Adrenal gland (tissue), 12 donors: Measurements from ENCODE around the gene ZSCAN22. TPM values are rescaled to one million over a fixed set of nuclear protein-coding genes. Genes with fewer than 3 reads are reported as not detected.

Source experiments
- DNase-seq, 7 donors: peaks; one replicate each; pipeline ENCODE4 v3.0.0-alpha.2; 2019 to 2020
- H3K27ac ChIP-seq, 5 donors: fragments of 200-600 bp; sonication (generic) in 4 of 5; 1 replicate in 3 of 5; 2 replicates in 2 of 5; pipeline versions ENCODE4 v1.5.1 to v1.8.0; 2016 to 2020; ENCODE audit warnings: mild to moderate bottlenecking in 1 of 5
- H3K27me3 ChIP-seq: fragments of 200-600 bp; 2 replicates; pipeline ENCODE4 v1.8.0; 2021
- H3K36me3 ChIP-seq, 2 donors: fragments of 200-600 bp; replicated peaks in 1 of 2; 1 replicate in 1 of 2; 2 replicates in 1 of 2; pipeline versions ENCODE4 v1.5.1 to v1.8.0; 2018 to 2022
- H3K4me1 ChIP-seq, 2 donors: fragments of 200-600 bp; replicated peaks in 1 of 2; 1 replicate in 1 of 2; 2 replicates in 1 of 2; pipeline versions ENCODE4 v1.5.1 to v1.8.0; 2018 to 2021
- H3K4me3 ChIP-seq, 4 donors: fragments of 200-600 bp; sonication (generic) in 3 of 4; one replicate each; pipeline ENCODE4 v1.5.1; 2016 to 2018
- H3K9me3 ChIP-seq, 3 donors: fragments of 200-600 bp; sonication (generic) in 1 of 3; replicated peaks in 1 of 3; 1 replicate in 2 of 3; 2 replicates in 1 of 3; pipeline versions ENCODE4 v1.5.1 to v1.8.0; 2016 to 2021
- POLR2A ChIP-seq, 2 donors: fragments of 450-650 bp; IDR thresholded peaks; one replicate each; pipeline ENCODE4 v1.6.1; 2017; ENCODE audit warnings: antibody characterized with exemption in 2 of 2, mild to moderate bottlenecking in 2 of 2, moderate library complexity in 1 of 2
- WGBS, 4 donors: extraction: QIAGEN DNeasy Blood & Tissue Kit in 2 of 4; methylation state at CpG; one replicate each; pipeline versions ENCODE4 v1.1.5 to v1.1.7; 2013 to 2017; 5-methylcytosine and 5-hydroxymethylcytosine counted together
- intact Hi-C, 2 donors: fragments of 100-400 bp; cut with DNase I; formaldehyde crosslinking; loops; one replicate each; pipeline versions ENCODE4 v1.14.1 to v1.15.0; 2022 to 2023
- polyA plus RNA-seq, 3 donors: library from polyadenylated mRNA; stranded (reverse); fragments of 200-250 nt in 2 of 3; fragments of 350-450 nt in 1 of 3; fragmentation: Illumina TruSeq in 1 of 3; extraction: RNeasy Lipid Tissue Mini Kit (QIAGEN cat#74804) in 1 of 3; gene quantifications; one replicate each; pipeline ENCODE4 v1.2.3, GENCODE V29; 2013 to 2014
- total RNA-seq, 9 donors: library from RNA; depleted of rRNA in 4 of 9; stranded (reverse); fragments of >200 nt in 4 of 9; fragments of 120-200 nt in 1 of 9; fragmentation: NEBNext Ultra II Directional in 1 of 9; extraction: Animal tissue kit (Norgen Biotek cat#: 25700) in 1 of 9; gene quantifications; one replicate each; pipeline versions ENCODE4 v1.1.0 to v1.2.4, GENCODE V29; 2013 to 2023
- TF ChIP-seq, protein P1 (sequence below), 6 experiments: fragments of 450-650 bp in 4 of 6; fragments of 200-600 bp in 2 of 6; sonication (generic) in 1 of 6; IDR thresholded peaks; 1 replicate in 5 of 6; 2 replicates in 1 of 6; pipeline versions ENCODE4 v1.5.1 to v1.8.0; 2016 to 2021; ENCODE audit warnings: antibody characterized with exemption in 6 of 6, mild to moderate bottlenecking in 2 of 6, moderate library complexity in 1 of 6
- donor health status: healthy with polysubstance abuse.
- donor health status: Bipolar disorder and iron deficiency.
- donor health status: DM: yes; HTN: yes; CAD: no.
- donor health status: DM: no; HTN: no; CAD: no.
- donor health status: DM: no; HTN: no; CAD: no.
- donor health status: DM: yes; HTN: yes; CAD: no.

ZSCAN22 gene
- total and polyA plus RNA-seq, 12 donors, result 0.98 to 4.8 (median 3.0) TPM

DNA sequence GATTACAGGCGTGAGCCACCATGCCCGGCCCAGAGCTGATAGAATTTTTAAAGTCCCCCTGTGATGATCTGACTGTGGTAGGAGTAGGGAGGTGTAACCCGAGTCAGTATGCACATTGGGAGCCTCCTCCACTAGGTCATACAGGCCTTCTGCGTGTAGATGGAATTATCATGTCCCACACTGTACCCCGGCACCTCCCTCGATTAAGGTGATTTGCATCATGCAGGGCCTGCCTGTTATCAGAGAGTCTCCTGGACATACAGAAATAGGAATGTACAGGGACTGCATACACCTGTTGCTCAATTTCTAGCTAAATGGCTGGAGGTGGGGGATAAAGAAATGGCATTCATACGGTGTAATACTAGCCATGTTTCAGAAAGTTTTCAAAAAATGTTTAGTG is 22.5 kb upstream of the ZSCAN22 start:
- no peaks in the 10 kb centered on the region for H3K27me3 ChIP-seq
- no peaks in the 10 kb centered on the region for H3K9me3 ChIP-seq
- H3K36me3 ChIP-seq, result peaks cover 0 to 17% of the 10 kb centered on the region in 2 donors
- H3K27ac ChIP-seq, result peak overlapping the region in 3 of 5 donors; percentile 82 to 98 (median 92)
- no peak for DNase-seq
- intact Hi-C loops, result no loop called here
- 86 to 88% (median 87%) methylated on average over 7 of the region's 7 CpGs for WGBS, 4 donors
- peak overlapping the region in 1 of 4 donors; percentile 83 for H3K4me3 ChIP-seq
- TF ChIP-seq, protein P1, sequence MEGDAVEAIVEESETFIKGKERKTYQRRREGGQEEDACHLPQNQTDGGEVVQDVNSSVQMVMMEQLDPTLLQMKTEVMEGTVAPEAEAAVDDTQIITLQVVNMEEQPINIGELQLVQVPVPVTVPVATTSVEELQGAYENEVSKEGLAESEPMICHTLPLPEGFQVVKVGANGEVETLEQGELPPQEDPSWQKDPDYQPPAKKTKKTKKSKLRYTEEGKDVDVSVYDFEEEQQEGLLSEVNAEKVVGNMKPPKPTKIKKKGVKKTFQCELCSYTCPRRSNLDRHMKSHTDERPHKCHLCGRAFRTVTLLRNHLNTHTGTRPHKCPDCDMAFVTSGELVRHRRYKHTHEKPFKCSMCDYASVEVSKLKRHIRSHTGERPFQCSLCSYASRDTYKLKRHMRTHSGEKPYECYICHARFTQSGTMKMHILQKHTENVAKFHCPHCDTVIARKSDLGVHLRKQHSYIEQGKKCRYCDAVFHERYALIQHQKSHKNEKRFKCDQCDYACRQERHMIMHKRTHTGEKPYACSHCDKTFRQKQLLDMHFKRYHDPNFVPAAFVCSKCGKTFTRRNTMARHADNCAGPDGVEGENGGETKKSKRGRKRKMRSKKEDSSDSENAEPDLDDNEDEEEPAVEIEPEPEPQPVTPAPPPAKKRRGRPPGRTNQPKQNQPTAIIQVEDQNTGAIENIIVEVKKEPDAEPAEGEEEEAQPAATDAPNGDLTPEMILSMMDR (IDR thresholded peaks at IDR 0.05), result no peak
- H3K4me1 ChIP-seq, result peaks cover 4 to 13% of the 10 kb centered on the region in 2 donors

DNA sequence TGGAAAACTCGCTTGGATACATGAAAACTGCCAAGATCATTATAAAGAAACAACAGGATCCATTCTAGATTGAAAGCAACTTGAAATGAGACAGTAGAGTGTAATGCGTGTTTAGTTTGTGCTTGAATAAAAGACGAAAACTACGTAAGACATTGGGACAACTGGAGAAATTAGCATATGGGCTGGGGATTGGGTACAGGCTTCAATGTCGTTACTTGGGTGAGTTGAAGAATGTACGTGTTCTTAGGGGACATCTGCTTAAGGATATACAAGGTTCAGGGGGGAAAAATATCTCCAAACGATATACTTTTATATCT is 22.1 kb upstream of the ZSCAN22 start:
- intact Hi-C loops, result no loop called here
- Histone ChIP-seq H3K4me3 (peak overlapping the region in 1 of 4 donors; percentile 83), H3K36me3 (peaks cover 0 to 19% of the 10 kb centered on the region in 2 donors), H3K27ac (peak overlapping the region; percentile 35 to 98 (median 82)), H3K4me1 (peaks cover 4 to 13% of the 10 kb centered on the region in 2 donors), H3K9me3 (no peaks in the 10 kb centered on the region), H3K27me3 (no peaks in the 10 kb centered on the region)
- DNase-seq, result no peak
- TF ChIP-seq POLR2A (IDR thresholded peaks at IDR 0.05), result no peak
- TF ChIP-seq, protein P1 (IDR thresholded peaks at IDR 0.05), result no peak
- WGBS, 4 donors, result 13 to 23% (median 16%) methylated on average over 7 of the region's 7 CpGs

DNA sequence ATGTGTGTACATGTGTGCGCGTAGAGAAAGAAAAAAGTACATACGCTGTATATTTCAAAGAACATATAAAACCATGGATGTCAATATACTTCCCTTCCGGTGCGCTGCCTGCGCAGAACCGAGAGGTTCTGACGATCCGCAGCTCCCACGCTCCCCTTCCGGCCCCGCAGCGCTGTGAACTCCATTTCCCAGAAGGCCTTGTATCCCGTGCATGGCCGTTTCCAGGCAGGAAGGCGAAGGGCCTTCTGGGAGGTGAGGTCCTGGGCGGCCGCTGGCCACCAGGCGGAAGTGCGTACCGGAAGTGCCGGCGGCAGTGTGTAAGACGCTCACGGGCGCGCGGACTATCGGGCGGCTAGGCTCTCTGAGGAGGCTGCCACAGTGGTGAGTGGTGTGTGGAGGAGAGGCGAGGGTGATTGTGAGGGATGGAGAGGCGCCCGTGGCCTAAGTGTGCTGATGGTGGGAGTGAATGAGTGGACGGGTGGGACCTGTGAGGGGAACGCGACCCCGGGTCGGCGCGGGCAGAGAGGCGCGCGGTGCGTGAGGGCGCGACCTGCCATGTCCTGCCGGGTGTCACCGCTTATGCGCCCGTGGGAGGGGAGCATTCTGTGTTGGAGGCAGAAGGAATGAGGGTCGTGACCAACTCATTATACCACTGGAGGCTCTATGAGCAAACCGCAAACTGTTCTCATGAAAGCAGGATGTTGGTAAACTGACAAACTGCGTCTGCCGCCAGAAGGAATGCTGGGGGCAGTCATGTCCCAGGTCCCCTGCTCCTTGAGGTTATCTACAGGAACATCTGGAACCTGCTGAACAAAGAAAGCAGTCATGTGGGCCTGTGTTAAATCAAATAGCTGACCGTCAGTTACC is 21.5 kb upstream of the ZSCAN22 start, which contains the start of gene ERVK3-1:
TSS of gene ERVK3-1 (plus strand) at position 313 of the 867 bp plus-strand sequence. CDS start 6,792 bp downstream, outside the sequence.
- Histone ChIP-seq H3K36me3 (peaks cover 0 to 19% of the 10 kb centered on the region in 2 donors), H3K27ac (peak within 1 kb of the TSS; percentile 35 to 98 (median 82)), H3K27me3 (no peaks in the 10 kb centered on the region), H3K4me1 (peaks cover 4 to 13% of the 10 kb centered on the region in 2 donors), H3K9me3 (no peaks in the 10 kb centered on the region), H3K4me3 (peak within 1 kb of the TSS; percentile 26 to 89 (median 80))
- DNase-seq, result peak; percentile 94 to 99 (median 98)
- TF ChIP-seq, protein P1 (IDR thresholded peaks at IDR 0.05), result peak in 5 of 6 experiments; percentile 30 to 59 (median 49)
- TF ChIP-seq POLR2A (IDR thresholded peaks at IDR 0.05), result peak; percentile 76 to 88
- intact Hi-C loops, result no loop called here
- 0 to 1% (median 1%) methylated on average over 44 to 55 of the region's 55 CpGs for WGBS, 4 donors

DNA sequence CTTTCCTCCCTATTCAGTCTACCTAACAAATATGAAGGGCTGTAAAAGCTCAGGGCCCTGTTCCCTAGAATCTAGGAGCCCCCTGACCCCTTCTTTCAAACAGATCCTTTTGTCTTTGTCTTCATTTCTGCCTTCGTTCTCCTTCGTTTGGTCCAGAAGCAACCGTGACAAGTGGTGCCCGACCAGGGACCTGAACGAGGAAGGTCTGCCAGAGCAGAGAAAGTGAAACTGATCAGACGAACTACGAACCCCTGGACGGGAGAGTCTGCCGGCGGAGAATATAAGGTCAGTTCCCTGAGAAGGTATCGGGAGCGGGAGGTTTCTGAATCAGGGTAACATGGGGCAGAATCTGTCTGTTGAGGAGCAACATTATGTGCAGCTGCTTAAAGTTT is 20.9 kb upstream of the ZSCAN22 start:
- no peak for TF ChIP-seq POLR2A (IDR thresholded peaks at IDR 0.05)
- TF ChIP-seq, protein P1 (IDR thresholded peaks at IDR 0.05), result no peak

More for the DNA sequence above, 20.9 kb upstream of the ZSCAN22 start:
- 62 to 69% (median 67%) methylated on average over 12 of the region's 12 CpGs for WGBS, 4 donors
- Histone ChIP-seq H3K4me3 (peak overlapping the region; percentile 26 to 89 (median 80)), H3K4me1 (peaks cover 4 to 13% of the 10 kb centered on the region in 2 donors), H3K27me3 (no peaks in the 10 kb centered on the region), H3K9me3 (no peaks in the 10 kb centered on the region), H3K36me3 (peaks cover 0 to 19% of the 10 kb centered on the region in 2 donors), H3K27ac (peak overlapping the region in 4 of 5 donors; percentile 76 to 98 (median 87))
- intact Hi-C loops, result no loop called here
- DNase-seq, result no peak
